ENCODE data around the gene ELAVL3.
"Not testable (repeated sequence)": the region's sequence is repeated elsewhere in the genome, so short reads cannot be mapped to it uniquely, and the experiment has no call there.

ELAVL3 gene

GRCh38 chr19:11458912-11459311, 21.9 kb downstream of the ELAVL3 start:
- not testable (repeated sequence) for H3K4me3 ChIP-seq (ENCODE audit: insufficient read depth, low read depth, low read length); H3K36me3 ChIP-seq (ENCODE audit: control insufficient read depth, insufficient read depth, low read length); H3K27me3 ChIP-seq (ENCODE audit: control insufficient read depth, insufficient read depth, low read length, poor library complexity, severe bottlenecking); H3K4me1 ChIP-seq (ENCODE audit: control insufficient read depth, insufficient read depth, low read length); H3K27ac ChIP-seq (ENCODE audit: insufficient read depth, low read depth, low read length, poor library complexity, severe bottlenecking); H3K9me3 ChIP-seq (ENCODE audit: control insufficient read depth, low read length)
- 89 to 94% methylated on average over 11 of the region's 11 CpGs for WGBS, 2 experiments

GRCh38 chr19:11458236-11458900, 22.5 kb downstream of the ELAVL3 start:
- WGBS, 2 experiments = 90 to 91% methylated on average over 19 of the region's 19 CpGs
- Histone ChIP-seq H3K9me3 (ENCODE audit: control insufficient read depth, low read length) (no peaks in the 10 kb centered on the region), H3K4me3 (ENCODE audit: insufficient read depth, low read depth, low read length) (no peak overlapping the region), H3K27ac (ENCODE audit: insufficient read depth, low read depth, low read length, poor library complexity, severe bottlenecking) (no peak overlapping the region), H3K27me3 (ENCODE audit: control insufficient read depth, insufficient read depth, low read length, poor library complexity, severe bottlenecking) (no peaks in the 10 kb centered on the region), H3K4me1 (ENCODE audit: control insufficient read depth, insufficient read depth, low read length) (no peaks in the 10 kb centered on the region), H3K36me3 (ENCODE audit: control insufficient read depth, insufficient read depth, low read length) (no peaks in the 10 kb centered on the region)

- H3K4me1 ChIP-seq (ENCODE audit: control insufficient read depth, insufficient read depth, low read length) = no peaks in the 10 kb centered on the region
- H3K36me3 ChIP-seq (ENCODE audit: control insufficient read depth, insufficient read depth, low read length) = no peaks in the 10 kb centered on the region
- no peak overlapping the region for H3K4me3 ChIP-seq (ENCODE audit: insufficient read depth, low read depth, low read length)
- no peaks in the 10 kb centered on the region for H3K27me3 ChIP-seq (ENCODE audit: control insufficient read depth, insufficient read depth, low read length, poor library complexity, severe bottlenecking)
- no peak overlapping the region for H3K27ac ChIP-seq (ENCODE audit: insufficient read depth, low read depth, low read length, poor library complexity, severe bottlenecking)
- WGBS, 2 experiments = 91 to 93% methylated on average over 20 of the region's 20 CpGs
- H3K9me3 ChIP-seq (ENCODE audit: control insufficient read depth, low read length) = no peaks in the 10 kb centered on the region
Measured at GRCh38 chr19:11457831-11458230, 23.0 kb downstream of the ELAVL3 start.

- Histone ChIP-seq H3K27ac (ENCODE audit: insufficient read depth, low read depth, low read length, poor library complexity, severe bottlenecking) (no peak overlapping the region), H3K4me1 (ENCODE audit: control insufficient read depth, insufficient read depth, low read length) (peaks cover 4% of the 10 kb centered on the region), H3K27me3 (ENCODE audit: control insufficient read depth, insufficient read depth, low read length, poor library complexity, severe bottlenecking) (no peaks in the 10 kb centered on the region), H3K36me3 (ENCODE audit: control insufficient read depth, insufficient read depth, low read length) (no peaks in the 10 kb centered on the region), H3K4me3 (ENCODE audit: insufficient read depth, low read depth, low read length) (no peak overlapping the region), H3K9me3 (ENCODE audit: control insufficient read depth, low read length) (no peaks in the 10 kb centered on the region)
- WGBS, 2 experiments = 51 to 52% methylated on average over 18 of the region's 18 CpGs
Measured at GRCh38 chr19:11457115-11457514, 23.7 kb downstream of the ELAVL3 start.

GRCh38 chr19:11456659-11457058, 24.2 kb downstream of the ELAVL3 start:
- no peak overlapping the region for H3K27ac ChIP-seq (ENCODE audit: insufficient read depth, low read depth, low read length, poor library complexity, severe bottlenecking)
- H3K4me3 ChIP-seq (ENCODE audit: insufficient read depth, low read depth, low read length) = no peak overlapping the region
- H3K36me3 ChIP-seq (ENCODE audit: control insufficient read depth, insufficient read depth, low read length) = no peaks in the 10 kb centered on the region
- H3K4me1 ChIP-seq (ENCODE audit: control insufficient read depth, insufficient read depth, low read length) = peaks cover 8% of the 10 kb centered on the region
- no peaks in the 10 kb centered on the region for H3K27me3 ChIP-seq (ENCODE audit: control insufficient read depth, insufficient read depth, low read length, poor library complexity, severe bottlenecking)
- H3K9me3 ChIP-seq (ENCODE audit: control insufficient read depth, low read length) = no peaks in the 10 kb centered on the region
- WGBS, 2 experiments = 85% methylated on average over 7 of the region's 7 CpGs

GRCh38 chr19:11455233-11455554, 25.7 kb downstream of the ELAVL3 start:
- 94 to 96% methylated on average over 9 of the region's 9 CpGs for WGBS, 2 experiments
- not testable (repeated sequence) for H3K36me3 ChIP-seq (ENCODE audit: control insufficient read depth, insufficient read depth, low read length); H3K27ac ChIP-seq (ENCODE audit: insufficient read depth, low read depth, low read length, poor library complexity, severe bottlenecking); H3K27me3 ChIP-seq (ENCODE audit: control insufficient read depth, insufficient read depth, low read length, poor library complexity, severe bottlenecking); H3K9me3 ChIP-seq (ENCODE audit: control insufficient read depth, low read length); H3K4me3 ChIP-seq (ENCODE audit: insufficient read depth, low read depth, low read length)
- H3K4me1 ChIP-seq (ENCODE audit: control insufficient read depth, insufficient read depth, low read length) = peaks cover 22% of the 10 kb centered on the region

- H3K36me3 ChIP-seq (ENCODE audit: control insufficient read depth, insufficient read depth, low read length) = peaks cover 6% of the 10 kb centered on the region
- 71 to 75% methylated on average over 25 to 26 of the region's 27 CpGs for WGBS, 2 experiments
- H3K4me1 ChIP-seq (ENCODE audit: control insufficient read depth, insufficient read depth, low read length) = peaks cover 22% of the 10 kb centered on the region
- no peaks in the 10 kb centered on the region for H3K27me3 ChIP-seq (ENCODE audit: control insufficient read depth, insufficient read depth, low read length, poor library complexity, severe bottlenecking)
- no peak overlapping the region for H3K4me3 ChIP-seq (ENCODE audit: insufficient read depth, low read depth, low read length)
- H3K27ac ChIP-seq (ENCODE audit: insufficient read depth, low read depth, low read length, poor library complexity, severe bottlenecking) = no peak overlapping the region
- H3K9me3 ChIP-seq (ENCODE audit: control insufficient read depth, low read length) = no peaks in the 10 kb centered on the region
Measured at GRCh38 chr19:11453468-11454341, 27.1 kb downstream of the ELAVL3 start.

- Histone ChIP-seq H3K9me3 (ENCODE audit: control insufficient read depth, low read length) (no peaks in the 10 kb centered on the region), H3K27ac (ENCODE audit: insufficient read depth, low read depth, low read length, poor library complexity, severe bottlenecking) (no peak overlapping the region), H3K36me3 (ENCODE audit: control insufficient read depth, insufficient read depth, low read length) (peaks cover 15% of the 10 kb centered on the region), H3K4me1 (ENCODE audit: control insufficient read depth, insufficient read depth, low read length) (peaks cover 22% of the 10 kb centered on the region), H3K27me3 (ENCODE audit: control insufficient read depth, insufficient read depth, low read length, poor library complexity, severe bottlenecking) (no peaks in the 10 kb centered on the region), H3K4me3 (ENCODE audit: insufficient read depth, low read depth, low read length) (no peak overlapping the region)
- WGBS, 2 experiments = 84 to 86% methylated on average over 33 of the region's 33 CpGs
Measured at GRCh38 chr19:11452620-11453310, 28.1 kb downstream of the ELAVL3 start.

- H3K27me3 ChIP-seq (ENCODE audit: control insufficient read depth, insufficient read depth, low read length, poor library complexity, severe bottlenecking) = no peaks in the 10 kb centered on the region
- 41 to 48% methylated on average over 19 to 21 of the region's 25 CpGs for WGBS, 2 experiments
- H3K4me1 ChIP-seq (ENCODE audit: control insufficient read depth, insufficient read depth, low read length) = peaks cover 22% of the 10 kb centered on the region
- H3K27ac ChIP-seq (ENCODE audit: insufficient read depth, low read depth, low read length, poor library complexity, severe bottlenecking) = peak overlapping the region; percentile 6
- H3K9me3 ChIP-seq (ENCODE audit: control insufficient read depth, low read length) = no peaks in the 10 kb centered on the region
- H3K36me3 ChIP-seq (ENCODE audit: control insufficient read depth, insufficient read depth, low read length) = peaks cover 23% of the 10 kb centered on the region
- no peak overlapping the region for H3K4me3 ChIP-seq (ENCODE audit: insufficient read depth, low read depth, low read length)
Measured at GRCh38 chr19:11451871-11452619, 28.8 kb downstream of the ELAVL3 start.

Measured in ectodermal cell (in vitro differentiated cells).